ENCODE measurements around the gene ANO8.
"Not testable (repeated sequence)": the region's sequence is repeated elsewhere in the genome, so short reads cannot be mapped to it uniquely, and the experiment has no call there.

Gene ANO8

DNA sequence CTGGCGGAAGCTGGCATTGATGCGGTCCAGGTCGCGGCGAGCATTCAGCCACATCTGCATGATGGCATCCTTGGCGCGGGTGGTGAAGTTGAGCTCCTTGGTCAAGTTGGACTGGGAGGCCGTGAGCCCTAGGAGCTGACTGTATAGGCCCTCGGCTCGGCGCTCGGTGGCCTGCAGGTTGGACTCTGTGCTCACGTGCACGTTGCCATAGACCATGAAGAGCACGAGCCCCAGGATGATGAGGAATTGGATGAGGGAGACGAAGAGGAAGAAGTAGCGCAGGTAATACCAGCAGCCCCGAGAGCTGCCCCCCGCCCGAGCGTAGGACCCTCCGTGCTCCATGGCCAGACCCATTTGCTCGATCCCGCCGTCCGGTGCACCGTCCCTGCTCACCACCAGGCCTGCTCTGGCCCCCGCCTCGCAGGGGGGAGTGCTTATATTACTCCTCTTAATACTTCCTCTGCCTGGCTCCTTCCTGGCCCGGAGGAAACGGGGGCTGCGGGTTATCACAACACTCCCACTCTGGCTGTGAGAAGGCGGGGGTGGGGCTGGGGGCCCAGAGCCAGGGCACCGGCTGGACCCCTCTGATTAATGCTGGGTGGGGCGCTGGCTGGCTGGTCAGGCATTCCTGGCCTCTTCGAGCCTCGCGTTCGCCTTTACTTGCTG, 42.4 kb upstream of the ANO8 start, which contains the start of gene PLVAP:
PLVAP (minus strand) TSS at position 408 of the 666 bp plus-strand sequence; CDS start at position 354, 54 bp downstream.
- no peak for DNase-seq (ENCODE audit: extremely low spot score)
- ChIA-PET POLR2A (no interaction called here), CTCF (interaction anchor here (1.1 kb wide), 1 partner anchor 9 kb away, joined by 4 read pairs; no protein-coding TSS in a partner anchor)
- TF ChIP-seq FOXK2 (IDR thresholded peaks at IDR 0.05) (no peak), HDGF (IDR thresholded peaks at IDR 0.05; ENCODE audit: borderline replicate concordance) (no peak), ARNT (IDR thresholded peaks at IDR 0.05) (no peak), SUZ12 (IDR thresholded peaks at IDR 0.05) (no peak), TARDBP (IDR thresholded peaks at IDR 0.05) (no peak), SP1 (IDR thresholded peaks at IDR 0.05) (no peak), FOXA1 (IDR thresholded peaks at IDR 0.05) (no peak), ELF4 (IDR thresholded peaks at IDR 0.05) (no peak), FOXM1 (IDR thresholded peaks at IDR 0.05; ENCODE audit: borderline replicate concordance) (no peak), CTBP1 (IDR thresholded peaks at IDR 0.05; ENCODE audit: borderline replicate concordance) (no peak)

DNA sequence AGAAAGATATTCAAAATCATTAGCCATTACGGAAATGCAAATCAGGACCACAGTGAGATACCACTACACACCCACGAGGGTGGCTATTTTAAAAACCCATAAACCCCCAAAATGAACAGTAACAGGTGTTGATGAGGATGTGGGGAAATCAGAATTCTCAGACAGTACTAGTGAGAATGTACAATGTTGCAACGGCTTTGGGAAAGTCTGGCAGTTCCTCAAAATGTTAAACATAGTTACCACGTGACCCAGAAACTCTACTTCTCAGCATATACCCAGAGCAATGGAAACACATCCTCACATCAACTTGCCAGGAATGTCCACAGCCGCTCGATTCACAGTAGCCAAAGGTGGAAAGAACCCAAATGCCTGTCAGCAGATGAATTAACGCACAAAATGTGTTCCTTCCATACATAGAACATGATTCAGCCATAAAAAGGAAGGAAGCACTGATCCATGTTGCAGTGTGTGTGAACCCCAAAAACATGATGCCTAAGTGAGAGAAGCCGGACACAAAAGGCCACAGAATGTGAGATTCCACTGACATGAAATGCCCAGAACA, 35.5 kb upstream of the ANO8 start:
- ChIA-PET POLR2A (no interaction called here), CTCF (interaction anchor here (0.7 kb wide), 1 partner anchor 204 kb away, joined by 10 read pairs; no protein-coding TSS in a partner anchor)
- no peak for TF ChIP-seq HDGF (IDR thresholded peaks at IDR 0.05; ENCODE audit: borderline replicate concordance)
- TF ChIP-seq SUZ12 (IDR thresholded peaks at IDR 0.05), result no peak
- no peak for TF ChIP-seq BHLHE40 (IDR thresholded peaks at IDR 0.05; ENCODE audit: borderline replicate concordance)
- no peak for TF ChIP-seq FOXK2 (IDR thresholded peaks at IDR 0.05)
- TF ChIP-seq TARDBP (IDR thresholded peaks at IDR 0.05), result no peak
- TF ChIP-seq CTBP1 (IDR thresholded peaks at IDR 0.05; ENCODE audit: borderline replicate concordance), result no peak
- TF ChIP-seq ELF4 (IDR thresholded peaks at IDR 0.05), result no peak
- DNase-seq (ENCODE audit: extremely low spot score), result no peak

DNA sequence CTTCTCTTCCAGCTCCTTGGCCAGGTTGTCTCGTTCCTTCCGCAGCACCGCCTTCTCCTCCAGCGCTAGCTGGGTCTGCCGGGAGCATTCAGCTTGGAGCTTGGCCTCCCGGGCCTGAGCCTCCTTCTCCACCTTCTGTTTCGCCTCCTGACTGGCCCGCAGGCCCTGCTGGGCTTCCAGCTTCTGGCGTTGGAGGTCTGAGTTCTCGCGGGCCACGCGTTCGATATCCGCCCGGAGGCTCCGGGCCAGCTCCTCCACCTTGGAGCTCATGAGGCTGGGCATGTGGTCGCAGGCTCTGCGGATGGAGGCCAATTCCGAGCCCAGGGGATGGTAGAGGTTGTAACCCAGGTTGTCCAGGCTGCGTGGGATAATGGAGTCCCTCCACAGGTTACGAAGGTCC, 30.7 kb upstream of the ANO8 start:
- CTCF ChIA-PET, result interaction anchor here (0.6 kb wide), 1 partner anchor 27 kb away, joined by 3 read pairs; no protein-coding TSS in a partner anchor
- TF ChIP-seq SP1 (IDR thresholded peaks at IDR 0.05) (no peak), LEF1 (IDR thresholded peaks at IDR 0.05; ENCODE audit: borderline replicate concordance) (no peak), CTBP1 (IDR thresholded peaks at IDR 0.05; ENCODE audit: borderline replicate concordance) (no peak), NFRKB (IDR thresholded peaks at IDR 0.05) (no peak), BHLHE40 (IDR thresholded peaks at IDR 0.05; ENCODE audit: borderline replicate concordance) (no peak), FOXM1 (IDR thresholded peaks at IDR 0.05; ENCODE audit: borderline replicate concordance) (no peak), HDGF (IDR thresholded peaks at IDR 0.05; ENCODE audit: borderline replicate concordance) (no peak), ARNT (IDR thresholded peaks at IDR 0.05) (no peak)
- TF ChIP-seq, protein P1, sequence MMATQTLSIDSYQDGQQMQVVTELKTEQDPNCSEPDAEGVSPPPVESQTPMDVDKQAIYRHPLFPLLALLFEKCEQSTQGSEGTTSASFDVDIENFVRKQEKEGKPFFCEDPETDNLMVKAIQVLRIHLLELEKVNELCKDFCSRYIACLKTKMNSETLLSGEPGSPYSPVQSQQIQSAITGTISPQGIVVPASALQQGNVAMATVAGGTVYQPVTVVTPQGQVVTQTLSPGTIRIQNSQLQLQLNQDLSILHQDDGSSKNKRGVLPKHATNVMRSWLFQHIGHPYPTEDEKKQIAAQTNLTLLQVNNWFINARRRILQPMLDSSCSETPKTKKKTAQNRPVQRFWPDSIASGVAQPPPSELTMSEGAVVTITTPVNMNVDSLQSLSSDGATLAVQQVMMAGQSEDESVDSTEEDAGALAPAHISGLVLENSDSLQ (IDR thresholded peaks at IDR 0.05), result no peak
- POLR2A ChIA-PET, result no interaction called here
- no peak for DNase-seq (ENCODE audit: extremely low spot score)

DNA sequence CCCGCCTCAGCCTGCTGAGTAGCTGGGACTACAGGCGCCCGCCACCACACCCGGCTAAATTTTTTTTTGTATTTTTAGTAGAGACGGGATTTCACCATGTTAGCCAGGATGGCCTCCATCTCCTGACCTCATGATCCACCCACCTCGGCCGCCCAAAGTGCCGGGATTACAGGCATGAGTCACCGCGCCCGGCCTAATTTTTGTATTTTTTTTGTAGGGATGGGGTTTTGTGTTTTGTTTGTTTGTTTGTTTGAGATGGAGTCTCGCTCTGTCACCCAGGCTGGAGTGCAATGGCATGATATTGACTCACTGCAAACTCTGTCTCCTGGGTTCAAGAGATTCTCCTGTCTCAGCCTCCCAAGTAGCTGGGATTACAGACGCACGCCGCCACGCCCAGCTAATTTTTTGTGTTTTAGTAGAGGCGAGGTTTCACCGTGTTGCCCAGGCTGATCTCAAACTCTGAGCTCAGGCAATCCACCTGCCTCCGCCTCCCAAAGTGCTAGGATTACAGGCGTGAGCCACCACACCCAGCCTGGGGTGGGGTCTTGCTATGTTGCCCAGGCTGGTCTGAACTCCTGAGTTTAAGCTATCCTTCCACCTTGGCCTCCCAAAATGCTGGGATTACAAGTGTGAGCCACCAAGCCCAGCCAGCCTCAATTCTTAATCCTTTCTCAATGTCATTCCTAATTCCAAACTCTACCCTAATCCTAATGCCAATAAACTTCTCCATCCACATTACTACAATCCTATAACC, 29.4 kb upstream of the ANO8 start:
- DNase-seq (ENCODE audit: extremely low spot score); POLR2A ChIA-PET: not testable (repeated sequence)
- CTCF ChIA-PET, result interaction anchor here (0.5 to 0.6 kb wide), 2 partner anchors 130 to 158 kb away, joined by 3 read pairs; no protein-coding TSS in a partner anchor

DNA sequence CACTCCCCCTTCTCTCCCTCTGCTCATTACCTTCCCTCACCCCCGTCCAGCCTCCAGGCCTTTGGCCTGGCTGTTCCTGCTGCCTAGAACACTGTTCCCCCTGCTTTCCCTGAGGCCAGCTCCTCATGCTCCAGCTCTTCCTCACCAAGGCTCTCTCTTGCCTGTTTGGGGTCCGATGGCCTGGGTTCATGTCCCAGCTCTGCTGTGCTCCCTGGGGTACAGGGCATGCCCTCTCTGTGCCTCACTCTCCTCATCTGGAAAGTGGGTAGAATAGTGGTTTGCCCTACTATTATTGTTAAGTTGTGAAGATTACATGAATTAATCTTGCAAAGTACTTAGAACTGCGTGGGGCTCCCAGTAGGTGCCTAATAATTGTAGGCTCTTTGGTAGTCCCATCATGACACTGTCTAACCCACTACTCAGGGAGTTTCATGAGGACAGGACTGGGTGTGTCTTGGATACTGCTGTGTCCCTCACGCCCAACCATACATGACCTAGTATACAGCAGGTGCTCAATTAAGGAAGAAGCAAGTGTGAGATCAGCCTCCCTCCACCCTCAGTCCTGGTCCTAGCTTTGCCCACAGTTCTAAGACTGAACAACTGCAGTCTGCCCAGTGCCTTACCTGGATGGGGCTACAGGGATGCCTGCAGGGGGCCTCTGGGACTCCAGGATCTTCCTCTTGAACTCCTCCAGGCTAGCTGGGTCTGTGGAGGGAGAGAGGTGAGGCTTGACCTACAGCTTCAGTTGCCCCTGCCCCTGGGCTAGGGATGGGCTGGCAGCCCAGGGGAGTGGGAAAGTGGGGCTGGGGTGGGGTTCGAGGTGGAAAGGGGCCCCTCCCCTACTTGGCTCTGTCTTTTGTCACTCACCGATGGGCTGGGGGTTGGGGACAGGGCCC, 25.5 kb upstream of the ANO8 start:
- CTCF ChIA-PET, result interaction anchor here (0.7 kb wide), 1 partner anchor 499 kb away, joined by 5 read pairs; no protein-coding TSS in a partner anchor
- POLR2A ChIA-PET, result no interaction called here
- no peak for DNase-seq (ENCODE audit: extremely low spot score)
- TF ChIP-seq HDGF (IDR thresholded peaks at IDR 0.05; ENCODE audit: borderline replicate concordance) (no peak), LEF1 (IDR thresholded peaks at IDR 0.05; ENCODE audit: borderline replicate concordance) (no peak)

DNA sequence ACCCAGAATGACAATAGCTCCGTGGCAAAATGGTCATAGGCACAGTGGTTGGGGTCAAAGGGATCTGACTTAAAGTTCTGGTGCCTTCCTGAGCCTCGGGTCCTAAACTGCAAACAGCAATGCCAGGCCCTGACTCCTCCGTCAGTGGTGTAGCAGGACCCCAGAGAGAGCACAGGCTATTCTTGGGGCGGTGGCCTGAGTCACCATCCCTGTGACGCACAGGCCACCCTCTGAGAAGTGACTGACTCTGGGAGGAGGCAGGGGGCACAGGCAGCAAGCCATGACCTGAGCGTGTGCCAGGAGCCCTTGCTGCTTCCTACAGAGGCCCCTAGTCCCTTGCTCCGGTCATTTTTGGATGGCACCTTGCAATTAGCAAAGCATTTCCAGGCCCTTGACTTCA, 23.7 kb upstream of the ANO8 start:
- CTCF ChIA-PET, result no interaction called here
- TF ChIP-seq L3MBTL2 (conservative IDR thresholded peaks at IDR 0.05) (no peak), HDGF (IDR thresholded peaks at IDR 0.05; ENCODE audit: borderline replicate concordance) (no peak)
- POLR2A ChIA-PET, result no interaction called here
- no peak for DNase-seq (ENCODE audit: extremely low spot score)

DNA sequence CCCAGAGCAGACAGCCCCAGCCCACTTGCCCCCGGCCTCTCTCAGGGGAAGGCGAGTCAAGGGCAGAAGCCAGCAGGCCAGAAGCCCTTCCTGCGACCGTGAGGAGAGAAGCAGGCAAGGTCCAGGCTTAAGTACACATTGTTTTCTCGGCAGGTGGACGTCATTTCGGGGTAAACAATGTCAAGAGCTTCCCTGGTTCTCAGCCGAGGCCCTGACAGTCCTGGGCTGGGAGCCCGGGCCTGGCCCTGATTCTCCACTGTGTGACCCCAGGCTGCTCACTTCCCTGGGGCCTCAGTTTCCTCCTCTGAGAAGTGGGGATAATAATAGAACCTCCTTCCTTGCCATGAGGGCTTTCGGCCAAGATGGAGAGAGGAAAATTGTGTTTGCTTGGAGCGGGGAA, 23.1 kb upstream of the ANO8 start:
- CTCF ChIA-PET, result interaction anchor here (0.7 kb wide), 1 partner anchor 131 kb away, joined by 3 read pairs; no protein-coding TSS in a partner anchor
- TF ChIP-seq BHLHE40 (IDR thresholded peaks at IDR 0.05; ENCODE audit: borderline replicate concordance), result no peak
- no peak for TF ChIP-seq CTBP1 (IDR thresholded peaks at IDR 0.05; ENCODE audit: borderline replicate concordance)
- no peak for TF ChIP-seq ZNF384 (IDR thresholded peaks at IDR 0.05)
- no peak for TF ChIP-seq HDGF (IDR thresholded peaks at IDR 0.05; ENCODE audit: borderline replicate concordance)
- TF ChIP-seq, protein P1 (IDR thresholded peaks at IDR 0.05), result no peak
- no peak for TF ChIP-seq FOXM1 (IDR thresholded peaks at IDR 0.05; ENCODE audit: borderline replicate concordance)
- TF ChIP-seq TARDBP (IDR thresholded peaks at IDR 0.05), result no peak
- no peak for TF ChIP-seq NFRKB (IDR thresholded peaks at IDR 0.05)
- no peak for TF ChIP-seq FOXK2 (IDR thresholded peaks at IDR 0.05)
- TF ChIP-seq ELF4 (IDR thresholded peaks at IDR 0.05), result no peak
- TF ChIP-seq LEF1 (IDR thresholded peaks at IDR 0.05; ENCODE audit: borderline replicate concordance), result no peak
- no peak for TF ChIP-seq ARNT (IDR thresholded peaks at IDR 0.05)
- no peak for TF ChIP-seq FOXA1 (IDR thresholded peaks at IDR 0.05)
- no peak for TF ChIP-seq SP1 (IDR thresholded peaks at IDR 0.05)
- TF ChIP-seq SUZ12 (IDR thresholded peaks at IDR 0.05), result no peak
- no peak for TF ChIP-seq L3MBTL2 (conservative IDR thresholded peaks at IDR 0.05)
- DNase-seq (ENCODE audit: extremely low spot score), result no peak
- POLR2A ChIA-PET, result no interaction called here
